MM.1S (cell line): ENCODE results near the gene DNAAF5.

Source experiments
- DNase-seq: peaks from one replicate; pipeline ENCODE4 v3.0.0-alpha.2; 2015
- H2AFZ ChIP-seq: fragments of 300-600 bp; sonication (generic); 2 replicates; pipeline ENCODE4 v1.6.0; 2016; ENCODE audit warnings: antibody characterized with exemption, low read length
- H3F3A ChIP-seq: fragments of 300-600 bp; sonication (generic); 2 replicates; pipeline ENCODE4 v1.6.1; 2016; ENCODE audit warnings: mild to moderate bottlenecking, antibody characterized with exemption, low read length, moderate library complexity, mixed read lengths; ENCODE audit not compliant: insufficient read depth
- H3K27ac ChIP-seq: fragments of 300-600 bp; sonication (generic); 2 replicates; pipeline ENCODE4 v1.5.1; 2016; ENCODE audit warnings: mild to moderate bottlenecking, low read length
- H3K27me3 ChIP-seq: fragments of 300-600 bp; sonication (generic); replicated peaks from 2 replicates; pipeline ENCODE4 v1.6.0; 2016; ENCODE audit warnings: low read length; ENCODE audit not compliant: insufficient read depth
- H3K36me3 ChIP-seq: fragments of 300-600 bp; sonication (generic); replicated peaks from 2 replicates; pipeline ENCODE4 v1.6.1; 2016; ENCODE audit warnings: mild to moderate bottlenecking, low read length, mixed read lengths; ENCODE audit not compliant: insufficient read depth
- H3K4me1 ChIP-seq: fragments of 300-600 bp; sonication (generic); 2 replicates; pipeline ENCODE4 v1.6.1; 2016; ENCODE audit warnings: low read length, mixed read lengths
- H3K4me2 ChIP-seq: fragments of 300-600 bp; sonication (generic); 2 replicates; pipeline ENCODE4 v1.6.0; 2016; ENCODE audit warnings: low read depth, low read length
- H3K4me3 ChIP-seq: fragments of 300-600 bp; sonication (generic); 2 replicates; pipeline ENCODE4 v1.5.1; 2016; ENCODE audit warnings: low read length, mixed read lengths
- H3K79me2 ChIP-seq: fragments of 300-600 bp; sonication (generic); 2 replicates; pipeline ENCODE4 v1.6.1; 2016; ENCODE audit warnings: mixed run types, low read length, mixed read lengths
- H3K9ac ChIP-seq: fragments of 300-600 bp; sonication (generic); 2 replicates; pipeline ENCODE4 v1.6.1; 2016; ENCODE audit warnings: low read length, mixed read lengths
- H3K9me2 ChIP-seq: fragments of 300-600 bp; sonication (generic); replicated peaks from 2 replicates; pipeline ENCODE4 v1.6.1; 2016; ENCODE audit warnings: mild to moderate bottlenecking, low read length, mixed read lengths; ENCODE audit not compliant: insufficient read depth
- H3K9me3 ChIP-seq: fragments of 300-600 bp; sonication (generic); replicated peaks from 2 replicates; pipeline ENCODE4 v1.6.1; 2016; ENCODE audit warnings: mild to moderate bottlenecking, low read length, mixed read lengths; ENCODE audit not compliant: insufficient read depth
- H4K20me1 ChIP-seq: fragments of 300-600 bp; sonication (generic); 2 replicates; pipeline ENCODE4 v1.6.1; 2016; ENCODE audit warnings: mild to moderate bottlenecking, low read length, moderate library complexity, mixed read lengths; ENCODE audit not compliant: insufficient read depth
- EZH2 ChIP-seq: fragments of 300-600 bp; sonication (generic); optimal IDR thresholded peaks from 2 replicates; pipeline ENCODE3; 2017; ENCODE audit warnings: low read depth, mild to moderate bottlenecking, antibody characterized with exemption, low read length, mixed read lengths
- EZH2phosphoT487 ChIP-seq: fragments of 300-600 bp; sonication (generic); IDR thresholded peaks from 2 replicates; pipeline ENCODE4 v1.6.1; 2018; ENCODE audit warnings: antibody characterized with exemption, low read length
- TF ChIP-seq, protein P1 (sequence below): fragments of 300-600 bp; sonication (generic); IDR thresholded peaks from 2 replicates; pipeline ENCODE4 v1.5.1; 2016; ENCODE audit warnings: antibody characterized with exemption, low read length, mixed read lengths

Gene DNAAF5

DNA sequence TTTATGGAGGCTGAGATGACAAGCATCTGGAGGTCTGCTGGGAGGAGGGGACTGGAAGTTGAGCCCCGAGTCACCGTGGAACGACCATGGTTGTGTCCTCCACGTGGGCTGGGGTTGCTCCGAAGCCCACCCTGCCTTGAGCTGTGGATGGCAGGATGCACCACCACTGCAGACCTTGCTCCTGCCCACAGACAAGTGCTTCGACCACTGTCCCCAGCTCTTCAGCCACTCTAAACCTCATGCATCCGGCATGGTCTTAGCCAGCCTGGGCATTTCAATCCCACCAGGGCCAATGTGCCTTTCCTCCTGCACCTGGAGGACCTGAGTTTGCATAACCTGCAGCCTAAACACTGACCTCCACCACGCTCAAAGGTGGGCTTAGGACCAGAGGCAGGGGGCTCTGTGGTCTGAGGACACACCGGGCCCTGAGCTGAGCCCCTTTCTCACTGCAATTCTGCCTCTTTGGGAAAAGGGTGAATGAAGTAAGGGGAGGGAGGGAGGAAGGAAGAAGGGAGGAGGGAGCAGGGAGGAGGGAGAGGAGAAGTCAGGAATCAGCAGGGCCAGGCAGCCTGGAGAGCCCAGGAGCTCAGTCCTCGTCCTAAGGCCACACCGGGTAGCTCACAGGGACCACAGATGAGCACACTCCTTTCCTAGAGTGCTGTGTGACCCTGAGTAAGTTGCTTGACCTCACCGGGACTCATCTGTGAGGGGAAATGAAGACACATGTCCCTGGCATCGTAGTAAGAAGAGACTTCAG lies 44.8 kb upstream of the DNAAF5 start:
- H2AFZ ChIP-seq: no peak overlapping the region
- H3K79me2 ChIP-seq: no peaks in the 10 kb centered on the region
- H3K27me3 ChIP-seq: no peaks in the 10 kb centered on the region
- H3K9me2 ChIP-seq: no peaks in the 10 kb centered on the region
- H3K4me3 ChIP-seq: no peak overlapping the region
- no peaks in the 10 kb centered on the region for H3F3A ChIP-seq
- H3K36me3 ChIP-seq: 0 out of 2 replicates have a peak, but pooled peaks cover 2% of the 10 kb centered on the region
- no peak for TF ChIP-seq EZH2phosphoT487
- TF ChIP-seq, protein P1, sequence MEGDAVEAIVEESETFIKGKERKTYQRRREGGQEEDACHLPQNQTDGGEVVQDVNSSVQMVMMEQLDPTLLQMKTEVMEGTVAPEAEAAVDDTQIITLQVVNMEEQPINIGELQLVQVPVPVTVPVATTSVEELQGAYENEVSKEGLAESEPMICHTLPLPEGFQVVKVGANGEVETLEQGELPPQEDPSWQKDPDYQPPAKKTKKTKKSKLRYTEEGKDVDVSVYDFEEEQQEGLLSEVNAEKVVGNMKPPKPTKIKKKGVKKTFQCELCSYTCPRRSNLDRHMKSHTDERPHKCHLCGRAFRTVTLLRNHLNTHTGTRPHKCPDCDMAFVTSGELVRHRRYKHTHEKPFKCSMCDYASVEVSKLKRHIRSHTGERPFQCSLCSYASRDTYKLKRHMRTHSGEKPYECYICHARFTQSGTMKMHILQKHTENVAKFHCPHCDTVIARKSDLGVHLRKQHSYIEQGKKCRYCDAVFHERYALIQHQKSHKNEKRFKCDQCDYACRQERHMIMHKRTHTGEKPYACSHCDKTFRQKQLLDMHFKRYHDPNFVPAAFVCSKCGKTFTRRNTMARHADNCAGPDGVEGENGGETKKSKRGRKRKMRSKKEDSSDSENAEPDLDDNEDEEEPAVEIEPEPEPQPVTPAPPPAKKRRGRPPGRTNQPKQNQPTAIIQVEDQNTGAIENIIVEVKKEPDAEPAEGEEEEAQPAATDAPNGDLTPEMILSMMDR: no peak
- no peak for TF ChIP-seq EZH2
- no peaks in the 10 kb centered on the region for H4K20me1 ChIP-seq
- DNase-seq: no peak
- H3K9me3 ChIP-seq: no peaks in the 10 kb centered on the region
- H3K9ac ChIP-seq: no peak overlapping the region
- H3K4me2 ChIP-seq: no peak overlapping the region
- H3K4me1 ChIP-seq: no peaks in the 10 kb centered on the region
- no peak overlapping the region for H3K27ac ChIP-seq

DNA sequence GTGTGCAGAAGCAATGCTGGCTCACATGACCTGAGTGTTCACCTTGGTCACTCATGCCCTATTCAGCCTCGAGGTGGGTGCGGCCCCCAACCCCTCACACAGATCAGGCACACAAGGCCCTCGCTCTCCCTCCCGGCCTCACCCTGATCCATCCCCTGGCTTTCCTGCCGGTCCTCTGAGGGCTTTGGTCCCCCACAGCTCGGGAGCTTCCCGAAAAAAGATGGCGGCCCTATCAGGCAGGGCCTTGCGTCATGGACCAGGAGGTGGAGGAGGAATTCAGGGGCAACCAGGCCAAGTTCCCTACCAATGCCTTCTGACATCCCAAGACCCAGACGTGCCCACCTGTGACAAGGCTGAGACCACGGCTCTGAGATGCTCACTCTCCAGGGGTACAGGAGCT lies 43.7 kb upstream of the DNAAF5 start:
- no peak overlapping the region for H3K27ac ChIP-seq
- 0 out of 2 replicates have a peak, but pooled peaks cover under 1% of the 10 kb centered on the region for H3K36me3 ChIP-seq

DNA sequence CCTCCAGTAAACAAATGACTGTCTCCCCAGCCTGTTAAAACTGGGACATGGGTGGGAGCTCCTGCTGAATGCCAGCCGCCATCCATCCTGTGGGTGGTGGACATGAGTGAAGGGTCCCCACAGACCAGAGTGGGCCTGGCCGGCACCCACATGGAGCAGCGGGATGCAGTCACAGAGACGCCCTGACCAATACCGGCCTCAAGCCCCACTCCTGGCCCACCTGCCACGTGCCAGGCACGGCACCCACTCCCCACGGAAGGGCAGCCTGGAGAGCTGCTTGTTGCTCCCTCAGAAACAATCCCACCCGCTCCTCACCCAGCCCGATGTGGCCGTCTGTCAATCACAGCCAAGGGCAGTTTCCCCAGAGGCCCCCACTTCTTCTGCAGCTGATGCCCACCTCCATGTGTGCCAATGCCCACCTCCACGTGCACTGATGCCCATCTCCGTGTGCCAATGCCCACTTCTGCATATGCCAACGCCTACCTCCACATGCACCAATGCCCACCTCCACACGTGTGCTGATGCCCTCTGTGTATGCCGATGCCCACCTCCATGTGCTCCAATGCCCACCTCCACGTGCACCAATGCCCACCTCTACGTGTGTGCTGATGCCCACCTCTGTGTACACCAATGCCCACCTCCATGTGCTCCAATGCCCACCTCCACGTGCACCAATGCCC lies 42.8 kb upstream of the DNAAF5 start:
- Histone ChIP-seq H3K4me2 (no peak overlapping the region), H3K9me3 (no peaks in the 10 kb centered on the region)
- no peak for TF ChIP-seq EZH2phosphoT487
- TF ChIP-seq, protein P1: no peak
- TF ChIP-seq EZH2: no peak

More for the DNA sequence above, 43.7 kb upstream of the DNAAF5 start:
- H3K9ac ChIP-seq: no peak overlapping the region
- no peaks in the 10 kb centered on the region for H3K79me2 ChIP-seq
- H3K9me3 ChIP-seq: no peaks in the 10 kb centered on the region
- no peak overlapping the region for H2AFZ ChIP-seq
- H4K20me1 ChIP-seq: no peaks in the 10 kb centered on the region
- no peak for TF ChIP-seq EZH2
- TF ChIP-seq, protein P1: no peak
- TF ChIP-seq EZH2phosphoT487: no peak
- no peak overlapping the region for H3K4me3 ChIP-seq
- no peak for DNase-seq
- H3K4me1 ChIP-seq: no peaks in the 10 kb centered on the region
- no peak overlapping the region for H3K4me2 ChIP-seq
- no peaks in the 10 kb centered on the region for H3K9me2 ChIP-seq
- no peaks in the 10 kb centered on the region for H3F3A ChIP-seq
- no peaks in the 10 kb centered on the region for H3K27me3 ChIP-seq

More for the DNA sequence above, 42.8 kb upstream of the DNAAF5 start:
- Histone ChIP-seq H3K27me3 (no peaks in the 10 kb centered on the region), H3K9me2 (no peaks in the 10 kb centered on the region), H3F3A (no peaks in the 10 kb centered on the region), H3K4me3 (no peak overlapping the region), H2AFZ (no peak overlapping the region), H3K9ac (no peak overlapping the region), H4K20me1 (no peaks in the 10 kb centered on the region), H3K36me3 (no peaks in the 10 kb centered on the region), H3K79me2 (no peaks in the 10 kb centered on the region), H3K4me1 (no peaks in the 10 kb centered on the region), H3K27ac (no peak overlapping the region)
- no peak for DNase-seq
